ENCODE measurements around the gene CYSLTR1. TPM values are rescaled to one million over a fixed set of nuclear protein-coding genes. Genes with fewer than 3 reads are reported as not detected.

The CYSLTR1 gene
- total RNA-seq, 6 donors from 2014 or later: 0.67 to 7.0 (median 3.3) TPM

DNA sequence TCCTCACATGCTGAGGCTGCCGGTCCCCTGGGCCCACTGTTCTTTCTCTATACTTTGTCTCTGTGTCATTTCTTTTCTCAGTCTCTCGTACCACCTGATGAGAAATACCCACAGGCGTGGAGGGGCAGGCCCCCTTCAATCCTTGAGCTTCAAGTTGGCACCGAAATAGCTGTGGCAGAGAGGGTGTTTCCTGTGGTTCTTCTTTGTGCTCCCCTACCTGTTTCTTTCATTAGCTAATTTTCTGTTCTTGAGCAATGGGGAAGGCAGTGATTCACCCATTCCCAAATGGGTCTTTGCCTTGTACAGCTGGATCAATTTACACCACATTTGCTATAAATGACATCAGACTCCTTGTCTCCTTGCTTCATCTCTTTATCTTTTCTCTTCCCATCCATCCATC lies 2.1 kb upstream of the CYSLTR1 start:
- no peak overlapping the region for H3K27ac ChIP-seq
- DNase-seq: no peak
- TF ChIP-seq, protein P1, sequence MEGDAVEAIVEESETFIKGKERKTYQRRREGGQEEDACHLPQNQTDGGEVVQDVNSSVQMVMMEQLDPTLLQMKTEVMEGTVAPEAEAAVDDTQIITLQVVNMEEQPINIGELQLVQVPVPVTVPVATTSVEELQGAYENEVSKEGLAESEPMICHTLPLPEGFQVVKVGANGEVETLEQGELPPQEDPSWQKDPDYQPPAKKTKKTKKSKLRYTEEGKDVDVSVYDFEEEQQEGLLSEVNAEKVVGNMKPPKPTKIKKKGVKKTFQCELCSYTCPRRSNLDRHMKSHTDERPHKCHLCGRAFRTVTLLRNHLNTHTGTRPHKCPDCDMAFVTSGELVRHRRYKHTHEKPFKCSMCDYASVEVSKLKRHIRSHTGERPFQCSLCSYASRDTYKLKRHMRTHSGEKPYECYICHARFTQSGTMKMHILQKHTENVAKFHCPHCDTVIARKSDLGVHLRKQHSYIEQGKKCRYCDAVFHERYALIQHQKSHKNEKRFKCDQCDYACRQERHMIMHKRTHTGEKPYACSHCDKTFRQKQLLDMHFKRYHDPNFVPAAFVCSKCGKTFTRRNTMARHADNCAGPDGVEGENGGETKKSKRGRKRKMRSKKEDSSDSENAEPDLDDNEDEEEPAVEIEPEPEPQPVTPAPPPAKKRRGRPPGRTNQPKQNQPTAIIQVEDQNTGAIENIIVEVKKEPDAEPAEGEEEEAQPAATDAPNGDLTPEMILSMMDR (IDR thresholded peaks at IDR 0.05): no peak
- TF ChIP-seq EP300 (IDR thresholded peaks at IDR 0.05) (no peak), POLR2A (IDR thresholded peaks at IDR 0.05) (no peak), POLR2AphosphoS5 (IDR thresholded peaks at IDR 0.05) (no peak)
- H3K9me3 ChIP-seq: no peaks in the 10 kb centered on the region
- no peak for ATAC-seq (ENCODE audit: low FRiP score in 2 of 2)
- no peaks in the 10 kb centered on the region for H3K4me1 ChIP-seq
- WGBS, 2 donors: 74 to 78% methylated on average over 4 of the region's 4 CpGs
- no peaks in the 10 kb centered on the region for H3K36me3 ChIP-seq
- no peaks in the 10 kb centered on the region for H3K27me3 ChIP-seq
- no peak overlapping the region for H3K4me3 ChIP-seq

DNA sequence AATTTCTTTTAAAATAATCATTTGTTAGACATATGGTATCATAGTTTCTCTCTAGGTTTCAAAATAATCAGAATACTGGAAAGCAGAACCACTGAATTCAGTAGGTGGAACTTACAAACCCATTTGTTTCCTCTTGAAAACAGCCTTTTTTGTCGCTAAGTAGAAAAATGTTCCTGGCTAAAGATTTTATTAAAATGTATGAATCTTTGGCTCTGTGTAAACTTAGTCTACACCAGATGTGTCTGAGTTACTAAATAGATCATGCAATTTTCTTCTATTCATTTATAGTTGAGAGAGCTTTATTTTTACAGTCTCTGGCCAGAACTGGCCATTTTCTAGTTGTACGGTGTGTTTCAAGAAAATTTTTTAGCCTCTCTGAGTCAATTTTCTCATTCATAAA lies 1.0 kb downstream of the CYSLTR1 start:
- TF ChIP-seq POLR2AphosphoS5 (IDR thresholded peaks at IDR 0.05) (no peak), POLR2A (IDR thresholded peaks at IDR 0.05) (no peak), EP300 (IDR thresholded peaks at IDR 0.05) (no peak)
- TF ChIP-seq, protein P1 (IDR thresholded peaks at IDR 0.05): no peak
- ATAC-seq (ENCODE audit: low FRiP score in 2 of 2): no peak
- no peaks in the 10 kb centered on the region for H3K9me3 ChIP-seq
- H3K4me1 ChIP-seq: peaks cover 0 to 8% (median 0%) of the 10 kb centered on the region in 4 donors
- H3K36me3 ChIP-seq: no peaks in the 10 kb centered on the region
- DNase-seq: no peak
- H3K27ac ChIP-seq: peak overlapping the region in 1 of 4 donors; percentile 53
- WGBS, 2 donors: 41 to 54% methylated on average over 2 of the region's 2 CpGs
- H3K4me3 ChIP-seq: peak overlapping the region in 3 of 4 donors; percentile 21 to 40 (median 32)
- H3K27me3 ChIP-seq: no peaks in the 10 kb centered on the region

DNA sequence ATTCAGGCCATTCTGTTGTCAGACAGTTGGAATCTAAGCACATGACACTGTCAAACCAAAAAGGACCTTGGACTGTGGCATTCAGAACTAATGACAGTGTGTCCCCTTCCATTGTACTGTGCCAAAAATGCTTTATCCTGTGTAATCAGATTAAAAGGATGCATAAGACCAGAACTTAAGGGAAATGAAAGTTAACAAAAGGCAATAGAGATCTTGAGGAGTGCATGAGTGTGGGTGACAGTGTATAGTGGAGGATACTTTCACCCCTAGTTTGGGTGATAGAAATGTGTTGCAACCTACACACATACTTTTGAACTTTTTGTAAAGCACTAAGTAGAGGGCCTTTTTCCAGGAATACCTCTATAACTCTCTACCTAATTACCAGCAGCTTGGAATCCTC lies 4.5 kb downstream of the CYSLTR1 start:
- DNase-seq (no peak), ATAC-seq (ENCODE audit: low FRiP score in 2 of 2) (no peak)
- Histone ChIP-seq H3K36me3 (no peaks in the 10 kb centered on the region), H3K27ac (no peak overlapping the region), H3K4me1 (peaks cover 0 to 8% (median 0%) of the 10 kb centered on the region in 4 donors), H3K4me3 (no peak overlapping the region), H3K27me3 (no peaks in the 10 kb centered on the region), H3K9me3 (no peaks in the 10 kb centered on the region)
- TF ChIP-seq POLR2A (IDR thresholded peaks at IDR 0.05) (no peak), POLR2AphosphoS5 (IDR thresholded peaks at IDR 0.05) (no peak), EP300 (IDR thresholded peaks at IDR 0.05) (no peak)
- TF ChIP-seq, protein P1 (IDR thresholded peaks at IDR 0.05): no peak

DNA sequence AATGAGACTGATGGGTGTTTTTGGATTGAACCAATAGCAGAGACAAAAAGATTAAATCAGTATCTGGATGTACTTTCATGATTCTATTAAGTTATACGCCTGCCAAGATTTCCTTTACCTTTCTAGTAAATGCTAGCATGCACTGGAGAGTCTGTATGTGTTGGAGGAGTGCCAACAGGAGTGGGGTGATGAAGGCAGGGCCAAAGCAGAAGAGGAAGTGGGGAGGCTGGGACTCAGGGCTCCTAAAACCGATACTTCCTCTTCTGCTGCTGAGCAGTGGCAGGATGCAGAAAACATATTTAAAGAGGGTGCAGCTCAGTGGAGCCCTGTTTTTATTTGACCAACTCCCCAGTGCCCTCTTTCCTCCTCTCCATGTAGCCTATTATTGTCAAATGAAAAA lies 5.6 kb downstream of the CYSLTR1 start:
- no peaks in the 10 kb centered on the region for H3K27me3 ChIP-seq
- peaks cover 0 to 8% (median 0%) of the 10 kb centered on the region in 4 donors for H3K4me1 ChIP-seq
- peak in 1 of 2 donors; percentile 58 for DNase-seq
- TF ChIP-seq POLR2AphosphoS5 (IDR thresholded peaks at IDR 0.05) (no peak), EP300 (IDR thresholded peaks at IDR 0.05) (no peak), POLR2A (IDR thresholded peaks at IDR 0.05) (no peak)
- TF ChIP-seq, protein P1 (IDR thresholded peaks at IDR 0.05): no peak
- no peak overlapping the region for H3K4me3 ChIP-seq
- peak; percentile 73 to 78 for ATAC-seq (ENCODE audit: low FRiP score in 2 of 2)
- no peaks in the 10 kb centered on the region for H3K9me3 ChIP-seq
- no peak overlapping the region for H3K27ac ChIP-seq
- H3K36me3 ChIP-seq: no peaks in the 10 kb centered on the region
- 26 to 28% methylated on average over 2 of the region's 2 CpGs for WGBS, 2 donors

DNA sequence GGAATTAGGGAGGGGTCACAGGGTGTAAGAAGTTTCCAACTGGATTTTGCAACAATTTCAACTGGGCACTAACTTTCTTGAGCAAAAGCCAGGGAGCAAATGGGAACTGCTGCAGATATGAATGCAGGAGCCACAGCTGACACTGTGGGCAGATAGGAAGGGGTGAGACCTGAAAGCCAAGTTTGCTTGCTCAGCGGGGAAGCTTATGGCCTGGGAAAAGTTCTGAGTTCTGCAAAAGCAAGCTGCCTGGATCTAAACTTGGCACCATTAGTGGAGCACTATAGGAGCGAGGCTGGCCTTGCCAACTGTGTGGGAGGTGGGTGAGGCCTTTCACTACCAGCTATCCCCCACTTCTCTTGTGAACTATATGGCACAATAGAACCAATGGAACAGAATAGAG lies 11.1 kb downstream of the CYSLTR1 start:
- no peak overlapping the region for H3K4me3 ChIP-seq
- no peak for DNase-seq
- H3K4me1 ChIP-seq: no peaks in the 10 kb centered on the region
- H3K27ac ChIP-seq: no peak overlapping the region
- no peaks in the 10 kb centered on the region for H3K36me3 ChIP-seq
- no peaks in the 10 kb centered on the region for H3K27me3 ChIP-seq
- TF ChIP-seq, protein P1 (IDR thresholded peaks at IDR 0.05): no peak
- no peak for TF ChIP-seq EP300 (IDR thresholded peaks at IDR 0.05)
- TF ChIP-seq POLR2AphosphoS5 (IDR thresholded peaks at IDR 0.05): no peak
- TF ChIP-seq POLR2A (IDR thresholded peaks at IDR 0.05): no peak
- 42 to 66% methylated on average over 2 of the region's 2 CpGs for WGBS, 2 donors
- ATAC-seq (ENCODE audit: low FRiP score in 2 of 2): no peak
- H3K9me3 ChIP-seq: no peaks in the 10 kb centered on the region
